Activated effector memory CD4-positive, alpha-beta T cell treated with Interleukin-2 at 50 U/mL for 16 hours (primary cell): ENCODE measurements around the gene RETREG2.
A peak's percentile ranks its signal among the peaks of the same experiment; 100 is the strongest.

Experiments used
- DNase-seq: peaks from one replicate; pipeline ENCODE4 v3.0.0-alpha.2; 2020

Gene RETREG2

GRCh38 chr2:219218217-219218731, 40.2 kb downstream of the RETREG2 start:
- peak; percentile 8 for DNase-seq

GRCh38 chr2:219218732-219219701, 40.9 kb downstream of the RETREG2 start, which contains the start of gene ABCB6:
TSS of gene ABCB6 (minus strand) at chr2:219218958. CDS start at chr2:219218673, 285 bp downstream.
- peak; percentile 74 for DNase-seq

GRCh38 chr2:219219784-219220532, 41.9 kb downstream of the RETREG2 start:
- DNase-seq: no peak

- DNase-seq: no peak
Observed at GRCh38 chr2:219220652-219221402, 42.8 kb downstream of the RETREG2 start.

- no peak for DNase-seq
Observed at GRCh38 chr2:219221957-219222518, 44.0 kb downstream of the RETREG2 start.

- DNase-seq: no peak
Observed at GRCh38 chr2:219223831-219224610, 45.9 kb downstream of the RETREG2 start.

- no peak for DNase-seq
Observed at GRCh38 chr2:219225350-219225749, 47.3 kb downstream of the RETREG2 start.

GRCh38 chr2:219228041-219228910, 50.2 kb downstream of the RETREG2 start:
- DNase-seq: no peak

GRCh38 chr2:219228911-219229304, 50.8 kb downstream of the RETREG2 start:
- no peak for DNase-seq

- DNase-seq: peak; percentile 98
Observed at GRCh38 chr2:219229305-219230058, 51.4 kb downstream of the RETREG2 start, which contains the start of the genes ANKZF1 and ATG9A. TSS of gene ANKZF1 (plus strand) at chr2:219229806. CDS start at chr2:219230258, 452 bp downstream. TSS of gene ATG9A (minus strand) at chr2:219229636. CDS start at chr2:219228024, 1,612 bp downstream.

GRCh38 chr2:219230059-219230540, 52.0 kb downstream of the RETREG2 start:
- peak; percentile 30 for DNase-seq

- DNase-seq: no peak
Observed at GRCh38 chr2:219234331-219234730, 56.3 kb downstream of the RETREG2 start.
